Mesenchymal stem cell (in vitro differentiated cells and primary cell): ENCODE results near the gene NT5DC3.

Source experiments
- DNase-seq: peaks from one replicate; pipeline ENCODE4 v3.0.0-alpha.2; 2013
- H2AFZ ChIP-seq: one replicate; pipeline ENCODE4 v1.6.1; 2013; ENCODE audit warnings: low read depth, mild to moderate bottlenecking, control low read depth, inconsistent platforms, low read length, moderate library complexity
- H2AK5ac ChIP-seq: 2 replicates; pipeline ENCODE4 v1.6.1; 2013; ENCODE audit warnings: low read length, moderate library complexity, mild to moderate bottlenecking, inconsistent platforms; ENCODE audit not compliant: severe bottlenecking
- H2BK120ac ChIP-seq: one replicate; pipeline ENCODE4 v1.6.1; 2013; ENCODE audit warnings: low read depth, mild to moderate bottlenecking, inconsistent platforms, low read length, moderate library complexity
- H2BK12ac ChIP-seq, 2 experiments: one replicate each; pipeline ENCODE4 v1.6.1; 2013; ENCODE audit warnings: inconsistent platforms in 2 of 2, low read length in 2 of 2, mild to moderate bottlenecking in 2 of 2, moderate library complexity in 2 of 2, control low read depth in 1 of 2
- H2BK15ac ChIP-seq: one replicate; pipeline ENCODE4 v1.6.1; 2013; ENCODE audit warnings: mild to moderate bottlenecking, low read depth, inconsistent platforms; ENCODE audit not compliant: poor library complexity, severe bottlenecking
- H2BK5ac ChIP-seq: 2 replicates; pipeline ENCODE4 v1.6.1; 2013; ENCODE audit warnings: low read depth, mild to moderate bottlenecking, low read length, control low read depth, inconsistent platforms; ENCODE audit not compliant: poor library complexity, severe bottlenecking
- H3K14ac ChIP-seq, 2 experiments: one replicate each; pipeline ENCODE4 v1.6.1; 2013; ENCODE audit warnings: inconsistent platforms in 2 of 2, low read length in 2 of 2, control low read depth in 1 of 2, mild to moderate bottlenecking in 1 of 2, moderate library complexity in 1 of 2
- H3K18ac ChIP-seq, 2 experiments: one replicate each; pipeline ENCODE4 v1.6.1; 2013; ENCODE audit warnings: inconsistent platforms in 2 of 2, low read length in 2 of 2, control low read depth in 1 of 2, low read depth in 1 of 2, mild to moderate bottlenecking in 1 of 2
- H3K23ac ChIP-seq, 2 experiments: one replicate each; pipeline ENCODE4 v1.6.1; 2013; ENCODE audit warnings: inconsistent platforms in 2 of 2, low read length in 2 of 2, mild to moderate bottlenecking in 2 of 2, moderate library complexity in 2 of 2, control low read depth in 1 of 2
- H3K27ac ChIP-seq: 2 replicates; pipeline ENCODE4 v1.5.1; 2013; ENCODE audit warnings: mild to moderate bottlenecking, moderate library complexity, low read length, control low read depth, inconsistent platforms; ENCODE audit not compliant: poor library complexity, severe bottlenecking
- H3K27me3 ChIP-seq, 2 experiments: 2 replicates each; pipeline versions ENCODE4 v1.6.1 to v1.7.0; 2013; ENCODE audit warnings: low read length in 2 of 2, mild to moderate bottlenecking in 2 of 2, moderate library complexity in 2 of 2, control low read depth in 1 of 2, inconsistent platforms in 1 of 2; ENCODE audit not compliant: control insufficient read depth in 1 of 2, insufficient read depth in 1 of 2
- H3K36me3 ChIP-seq, 2 experiments: 2 replicates each; pipeline versions ENCODE4 v1.6.1 to v1.7.0; 2013; ENCODE audit warnings: low read length in 2 of 2, control low read depth in 1 of 2, inconsistent platforms in 1 of 2, low read depth in 1 of 2, mild to moderate bottlenecking in 1 of 2; ENCODE audit not compliant: insufficient read depth in 2 of 2, control insufficient read depth in 1 of 2
- H3K4ac ChIP-seq, 2 experiments: one replicate each; pipeline ENCODE4 v1.6.1; 2013; ENCODE audit warnings: inconsistent platforms in 2 of 2, low read length in 2 of 2, mild to moderate bottlenecking in 2 of 2, moderate library complexity in 2 of 2, control low read depth in 1 of 2, low read depth in 1 of 2
- H3K4me1 ChIP-seq: 2 replicates; pipeline ENCODE4 v1.6.1; 2013; ENCODE audit warnings: low read depth, low read length, control low read depth; ENCODE audit not compliant: control insufficient read depth, insufficient read depth
- H3K4me2 ChIP-seq: 2 replicates; pipeline ENCODE4 v1.6.1; 2013; ENCODE audit warnings: low read length, mild to moderate bottlenecking, inconsistent platforms; ENCODE audit not compliant: poor library complexity, severe bottlenecking
- H3K4me3 ChIP-seq, 2 experiments: 2 replicates each; pipeline versions ENCODE4 v1.5.1 to v1.7.0; 2013; ENCODE audit warnings: low read length in 2 of 2, mild to moderate bottlenecking in 2 of 2, control low read depth in 1 of 2, low read depth in 1 of 2; ENCODE audit not compliant: insufficient read depth in 1 of 2
- H3K79me1 ChIP-seq: replicated peaks from 2 replicates; pipeline ENCODE4 v1.6.1; 2013; ENCODE audit warnings: mild to moderate bottlenecking, control low read depth, low read length, inconsistent platforms; ENCODE audit not compliant: poor library complexity, severe bottlenecking
- H3K9ac ChIP-seq: 2 replicates; pipeline ENCODE4 v1.7.0; 2013; ENCODE audit warnings: mild to moderate bottlenecking, low read length, moderate library complexity
- H3K9me3 ChIP-seq: 2 replicates; pipeline ENCODE4 v1.7.0; 2013; ENCODE audit warnings: mild to moderate bottlenecking, low read length; ENCODE audit not compliant: control insufficient read depth
- H4K8ac ChIP-seq: one replicate; pipeline ENCODE4 v1.6.1; 2013; ENCODE audit warnings: inconsistent platforms, mild to moderate bottlenecking, low read length, moderate library complexity
- H4K91ac ChIP-seq: one replicate; pipeline ENCODE4 v1.6.1; 2013; ENCODE audit warnings: mild to moderate bottlenecking, low read length, inconsistent platforms
- WGBS: methylation state at CpG from one replicate; pipeline ENCODE4 v1.1.7; 2013; ENCODE audit warnings: mixed read lengths; 5-methylcytosine and 5-hydroxymethylcytosine counted together

The NT5DC3 gene

GRCh38 chr12:103883908-103884307 is 42.9 kb upstream of the NT5DC3 start:
- H2AK5ac ChIP-seq = no peak overlapping the region
- H3K36me3 ChIP-seq = no peaks in the 10 kb centered on the region
- no peak overlapping the region for H2AFZ ChIP-seq
- H4K8ac ChIP-seq = no peak overlapping the region
- H3K14ac ChIP-seq = no peak overlapping the region
- no CpG with 5 or more reads among the region's 2 CpGs for WGBS
- H3K9me3 ChIP-seq = no peaks in the 10 kb centered on the region
- H3K4me1 ChIP-seq = peaks cover 5% of the 10 kb centered on the region
- no peak overlapping the region for H2BK120ac ChIP-seq
- H3K4ac ChIP-seq = no peak overlapping the region
- no peak overlapping the region for H3K4me3 ChIP-seq
- no peak overlapping the region for H4K91ac ChIP-seq
- H3K4me2 ChIP-seq = no peak overlapping the region
- no peak overlapping the region for H3K27ac ChIP-seq
- H3K27me3 ChIP-seq = no peaks in the 10 kb centered on the region
- no peaks in the 10 kb centered on the region for H3K79me1 ChIP-seq
- no peak overlapping the region for H2BK15ac ChIP-seq
- no peak for DNase-seq
- no peak overlapping the region for H3K18ac ChIP-seq
- no peak overlapping the region for H2BK5ac ChIP-seq
- H3K9ac ChIP-seq = no peak overlapping the region
- no peak overlapping the region for H3K23ac ChIP-seq
- H2BK12ac ChIP-seq = no peak overlapping the region

DNA sequence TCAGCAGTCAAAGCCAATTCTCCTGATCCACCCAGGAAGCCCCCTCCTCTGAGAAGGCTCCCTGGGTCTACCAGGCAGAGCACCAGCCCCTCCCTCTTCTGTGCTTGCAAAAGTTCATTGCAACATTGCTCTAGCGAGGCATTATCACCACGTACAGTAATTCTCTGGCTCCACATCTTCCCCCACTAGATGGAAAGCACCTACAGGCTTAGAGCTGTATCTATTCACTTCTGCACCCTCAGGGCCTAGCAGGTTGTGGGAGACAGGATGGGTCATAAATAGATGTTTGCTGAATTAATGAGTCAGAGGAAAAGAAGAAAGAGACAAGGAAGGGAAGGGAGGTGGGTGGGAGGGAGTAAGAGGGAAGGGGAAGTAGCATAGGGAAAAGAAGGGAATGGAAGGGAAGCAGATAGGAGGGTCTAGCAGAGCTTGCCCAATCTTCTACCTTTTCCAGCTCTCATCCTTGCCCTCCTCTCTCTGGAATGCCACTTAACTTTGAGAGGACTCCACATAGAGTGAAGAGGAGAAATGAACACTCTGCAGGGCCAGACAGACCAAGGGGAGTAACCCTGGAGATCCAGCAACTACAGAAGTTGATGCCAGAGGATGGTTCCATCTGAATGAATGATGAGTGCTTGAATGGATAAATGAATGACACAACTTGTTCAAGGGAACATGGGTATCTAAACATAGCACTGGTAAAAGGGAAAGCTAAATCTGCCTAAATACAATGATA is 42.0 kb upstream of the NT5DC3 start:
- no peak overlapping the region for H2BK120ac ChIP-seq
- H3K9ac ChIP-seq = no peak overlapping the region
- H3K79me1 ChIP-seq = no peaks in the 10 kb centered on the region
- no peak overlapping the region for H2BK5ac ChIP-seq
- no peak for DNase-seq
- H3K4me3 ChIP-seq = no peak overlapping the region
- no peak overlapping the region for H2AK5ac ChIP-seq
- no peak overlapping the region for H2AFZ ChIP-seq
- H3K4me1 ChIP-seq = peaks cover 5% of the 10 kb centered on the region
- no peak overlapping the region for H3K4me2 ChIP-seq
- WGBS = no CpG with 5 or more reads among the region's 2 CpGs
- H3K36me3 ChIP-seq = no peaks in the 10 kb centered on the region
- peak overlapping the region in 1 of 2 experiments; percentile 50 for H3K23ac ChIP-seq
- no peak overlapping the region for H4K91ac ChIP-seq
- no peak overlapping the region for H3K14ac ChIP-seq
- no peaks in the 10 kb centered on the region for H3K27me3 ChIP-seq
- H3K27ac ChIP-seq = no peak overlapping the region
- H3K9me3 ChIP-seq = no peaks in the 10 kb centered on the region
- no peak overlapping the region for H2BK12ac ChIP-seq
- H3K4ac ChIP-seq = no peak overlapping the region
- H2BK15ac ChIP-seq = no peak overlapping the region
- no peak overlapping the region for H4K8ac ChIP-seq
- H3K18ac ChIP-seq = no peak overlapping the region

DNA sequence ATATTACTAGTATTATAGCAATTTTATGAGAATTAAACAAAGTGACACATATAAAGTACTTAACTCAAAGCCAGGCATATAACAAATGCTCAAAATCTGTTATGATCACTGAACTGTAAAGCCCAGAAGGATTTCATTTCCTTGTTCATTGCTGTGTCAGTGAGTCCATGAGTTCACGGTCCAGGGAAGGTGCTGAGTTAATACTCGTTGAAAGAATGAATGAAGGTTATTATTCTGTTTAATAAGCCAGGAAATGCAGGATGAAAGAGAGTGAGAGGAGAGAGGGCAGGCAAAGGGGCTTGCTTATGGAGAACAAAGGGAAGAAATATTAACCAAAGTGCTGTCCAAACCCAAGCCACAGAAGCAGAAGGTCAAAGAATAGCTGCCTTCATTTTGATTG is 40.2 kb upstream of the NT5DC3 start:
- Histone ChIP-seq H3K14ac (no peak overlapping the region), H3K23ac (no peak overlapping the region), H2BK15ac (no peak overlapping the region), H3K4ac (no peak overlapping the region), H3K4me1 (peaks cover 5% of the 10 kb centered on the region), H3K4me3 (no peak overlapping the region), H4K8ac (no peak overlapping the region), H4K91ac (no peak overlapping the region), H2BK5ac (no peak overlapping the region), H2BK120ac (no peak overlapping the region), H3K79me1 (no peaks in the 10 kb centered on the region), H2AFZ (no peak overlapping the region), H3K27me3 (no peaks in the 10 kb centered on the region), H3K36me3 (no peaks in the 10 kb centered on the region), H3K18ac (no peak overlapping the region), H3K4me2 (no peak overlapping the region), H3K9ac (no peak overlapping the region), H2BK12ac (no peak overlapping the region), H3K9me3 (no peaks in the 10 kb centered on the region), H3K27ac (peak overlapping the region; percentile 58), H2AK5ac (no peak overlapping the region)
- WGBS = 90% methylated on average over 2 of the region's 2 CpGs
- no peak for DNase-seq

DNA sequence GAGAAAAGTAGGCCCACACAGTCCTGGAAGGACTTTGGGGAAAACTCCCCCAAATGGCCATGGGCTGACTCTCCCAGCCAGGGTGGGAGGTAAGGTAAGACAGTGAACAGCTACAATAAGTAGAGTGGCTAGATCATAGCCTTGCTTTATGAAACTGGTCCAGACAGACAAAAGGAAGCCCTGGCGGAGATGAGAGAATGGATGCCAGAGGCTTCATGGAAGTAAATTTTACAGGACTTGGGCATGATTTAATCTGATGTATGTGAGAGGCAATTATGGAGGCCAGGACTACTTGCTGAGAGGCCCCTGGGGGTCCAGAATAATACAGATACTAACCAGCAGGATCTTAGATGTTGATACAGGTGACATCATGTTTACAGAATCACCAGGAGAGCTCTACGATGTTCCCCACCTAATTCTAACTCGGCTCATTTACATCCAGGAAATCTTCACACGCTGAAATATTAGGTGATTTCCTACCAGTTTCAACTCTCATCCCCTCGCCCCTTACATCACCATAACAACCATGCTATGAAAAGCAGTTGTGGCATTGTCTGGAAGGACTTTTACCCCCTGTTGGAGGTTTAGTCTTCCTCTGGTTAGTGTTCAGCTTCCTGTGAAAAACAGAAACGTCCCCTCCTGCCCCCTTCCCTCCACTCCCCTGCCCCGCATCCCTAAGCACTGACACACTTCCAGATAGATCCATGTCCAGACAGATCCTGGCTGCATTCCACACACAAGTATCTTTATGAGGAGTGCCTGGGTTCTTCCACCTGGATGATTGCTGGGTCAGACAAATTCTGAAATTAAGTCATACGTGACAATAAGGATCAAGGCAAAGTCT is 39.5 kb upstream of the NT5DC3 start:
- Histone ChIP-seq H3K23ac (no peak overlapping the region), H3K27me3 (no peaks in the 10 kb centered on the region), H3K9me3 (no peaks in the 10 kb centered on the region), H4K8ac (no peak overlapping the region), H3K36me3 (no peaks in the 10 kb centered on the region), H2BK15ac (no peak overlapping the region), H2BK5ac (no peak overlapping the region), H3K4me3 (no peak overlapping the region), H2BK120ac (no peak overlapping the region), H2AFZ (no peak overlapping the region), H3K27ac (peak overlapping the region; percentile 58), H3K4me2 (peak overlapping the region; percentile 4), H3K79me1 (no peaks in the 10 kb centered on the region), H2AK5ac (peak overlapping the region; percentile 31), H3K4ac (no peak overlapping the region), H3K18ac (no peak overlapping the region), H4K91ac (no peak overlapping the region), H3K9ac (no peak overlapping the region), H3K14ac (no peak overlapping the region), H2BK12ac (no peak overlapping the region), H3K4me1 (peaks cover 5% of the 10 kb centered on the region)
- no peak for DNase-seq
- 61% methylated on average over 7 of the region's 8 CpGs for WGBS
